Measurements from ENCODE around the gene KCNQ1OT1.

DNA sequence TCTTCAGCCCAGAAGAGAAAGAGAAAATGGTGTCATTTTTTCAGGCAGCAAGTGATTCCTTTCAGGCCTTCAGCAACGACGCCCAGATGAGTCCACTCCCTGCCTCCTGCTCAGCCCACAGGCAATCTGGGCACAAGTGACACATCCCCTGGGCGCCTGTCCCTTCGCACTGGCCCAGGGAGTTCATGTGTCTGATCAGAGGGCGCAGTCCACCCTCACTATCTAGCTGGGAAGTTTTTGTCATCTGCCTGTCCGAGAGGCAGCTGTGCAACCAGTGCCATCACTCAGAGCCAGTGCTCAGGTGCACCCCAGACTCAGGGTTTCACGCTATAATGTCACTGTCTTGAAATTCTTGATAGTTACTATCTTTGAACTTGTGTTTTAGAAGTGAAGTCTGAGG, 1.4 kb upstream of the KCNQ1OT1 start:
- no peak for TF ChIP-seq SMC3 (IDR thresholded peaks at IDR 0.05; ENCODE audit: low read depth, low read length)
- no peak for TF ChIP-seq GATA2 (CRISPR knock-in tag; IDR thresholded peaks at IDR 0.05)
- no peak for TF ChIP-seq CHD2 (IDR thresholded peaks at IDR 0.05; ENCODE audit: low read length, partially characterized antibody)
- TF ChIP-seq CTCF (IDR thresholded peaks at IDR 0.05): no peak
- TF ChIP-seq USF1 (IDR thresholded peaks at IDR 0.05; ENCODE audit: borderline replicate concordance, low read depth): no peak
- no peak for TF ChIP-seq RXRA (IDR thresholded peaks at IDR 0.05; ENCODE audit: borderline replicate concordance, low read depth)
- TF ChIP-seq, protein P1, sequence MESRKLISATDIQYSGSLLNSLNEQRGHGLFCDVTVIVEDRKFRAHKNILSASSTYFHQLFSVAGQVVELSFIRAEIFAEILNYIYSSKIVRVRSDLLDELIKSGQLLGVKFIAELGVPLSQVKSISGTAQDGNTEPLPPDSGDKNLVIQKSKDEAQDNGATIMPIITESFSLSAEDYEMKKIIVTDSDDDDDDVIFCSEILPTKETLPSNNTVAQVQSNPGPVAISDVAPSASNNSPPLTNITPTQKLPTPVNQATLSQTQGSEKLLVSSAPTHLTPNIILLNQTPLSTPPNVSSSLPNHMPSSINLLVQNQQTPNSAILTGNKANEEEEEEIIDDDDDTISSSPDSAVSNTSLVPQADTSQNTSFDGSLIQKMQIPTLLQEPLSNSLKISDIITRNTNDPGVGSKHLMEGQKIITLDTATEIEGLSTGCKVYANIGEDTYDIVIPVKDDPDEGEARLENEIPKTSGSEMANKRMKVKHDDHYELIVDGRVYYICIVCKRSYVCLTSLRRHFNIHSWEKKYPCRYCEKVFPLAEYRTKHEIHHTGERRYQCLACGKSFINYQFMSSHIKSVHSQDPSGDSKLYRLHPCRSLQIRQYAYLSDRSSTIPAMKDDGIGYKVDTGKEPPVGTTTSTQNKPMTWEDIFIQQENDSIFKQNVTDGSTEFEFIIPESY (IDR thresholded peaks at IDR 0.05; ENCODE audit: borderline replicate concordance, low read depth): no peak
- no peak for TF ChIP-seq POLR2AphosphoS5 (IDR thresholded peaks at IDR 0.05; ENCODE audit: low read depth, low read length)

Measured in SK-N-SH (cell line).